GM21619 (cell line): ENCODE data around the gene PRR30.
"Not testable (repeated sequence)": the region's sequence is repeated elsewhere in the genome, so short reads cannot be mapped to it uniquely, and the experiment has no call there.

Experiments used
- ATAC-seq: cut with Tn5 transposase; IDR thresholded peaks from one replicate; pipeline ENCODE4 v1.9.1; 2021; ENCODE audit not compliant: unreplicated experiment

Gene PRR30

GRCh38 chr2:27139310-27139709, at the start of gene PRR30:
Gene PRR30 (minus strand): TSS chr2:27139410. CDS start chr2:27138329, 1,081 bp downstream.
- no peak for ATAC-seq

DNA sequence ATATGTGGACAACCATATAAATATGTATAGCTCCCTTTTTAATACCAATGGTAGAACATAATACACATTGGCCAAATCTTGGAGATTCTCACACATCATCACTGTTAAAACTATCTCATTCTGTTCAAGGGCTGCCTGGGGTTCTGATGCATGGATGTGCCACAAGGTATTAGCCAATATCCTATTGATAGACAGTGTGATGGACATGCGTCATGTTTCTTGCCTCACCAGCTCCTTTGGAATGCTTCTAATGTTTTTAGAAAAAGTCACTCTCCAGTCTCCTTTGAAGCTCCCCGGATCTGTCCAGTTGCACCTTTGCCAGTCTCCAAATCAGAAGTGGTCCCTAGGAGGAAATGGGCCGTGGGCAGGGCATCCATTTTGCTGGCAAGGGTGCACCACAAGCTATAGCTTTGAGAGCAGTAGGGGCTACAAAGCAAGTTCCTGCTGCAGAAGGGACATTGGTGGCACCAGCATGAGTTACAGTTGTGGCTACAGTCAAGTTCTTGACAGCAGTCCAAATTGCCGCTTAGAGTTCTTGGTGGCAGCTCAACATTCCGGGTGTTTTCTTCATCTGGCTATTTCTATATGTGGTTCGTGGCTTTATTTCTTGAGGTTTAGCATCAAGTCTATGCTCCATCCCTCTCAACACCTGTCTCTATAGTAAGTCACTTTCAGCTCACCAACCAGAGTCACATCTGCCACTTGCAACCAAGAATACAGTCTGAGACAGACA, 47.6 kb upstream of the PRR30 start:
- ATAC-seq: no peak

GRCh38 chr2:27185331-27186026, 46.3 kb upstream of the PRR30 start:
- ATAC-seq: no peak

DNA sequence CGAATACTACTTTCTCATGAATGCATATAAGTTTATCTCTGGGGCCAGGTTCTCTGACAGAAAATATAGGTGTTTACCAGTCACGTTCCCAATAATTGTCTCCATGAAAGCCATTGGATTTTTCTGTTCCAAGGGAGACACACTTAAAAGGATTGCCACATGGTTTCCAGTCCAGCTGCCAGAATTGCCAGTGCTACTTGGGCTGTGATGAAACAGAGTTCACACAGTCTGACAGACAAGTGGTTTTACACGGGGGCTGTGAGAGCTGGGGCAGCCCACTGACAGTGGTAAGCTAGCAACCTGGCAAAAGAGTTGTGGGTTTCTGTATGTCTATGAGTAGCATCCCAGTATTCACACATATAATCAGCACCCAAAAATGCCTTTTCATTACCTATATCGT, 44.9 kb upstream of the PRR30 start:
- ATAC-seq: no peak

GRCh38 chr2:27182346-27182745, 43.1 kb upstream of the PRR30 start:
- no peak for ATAC-seq

DNA sequence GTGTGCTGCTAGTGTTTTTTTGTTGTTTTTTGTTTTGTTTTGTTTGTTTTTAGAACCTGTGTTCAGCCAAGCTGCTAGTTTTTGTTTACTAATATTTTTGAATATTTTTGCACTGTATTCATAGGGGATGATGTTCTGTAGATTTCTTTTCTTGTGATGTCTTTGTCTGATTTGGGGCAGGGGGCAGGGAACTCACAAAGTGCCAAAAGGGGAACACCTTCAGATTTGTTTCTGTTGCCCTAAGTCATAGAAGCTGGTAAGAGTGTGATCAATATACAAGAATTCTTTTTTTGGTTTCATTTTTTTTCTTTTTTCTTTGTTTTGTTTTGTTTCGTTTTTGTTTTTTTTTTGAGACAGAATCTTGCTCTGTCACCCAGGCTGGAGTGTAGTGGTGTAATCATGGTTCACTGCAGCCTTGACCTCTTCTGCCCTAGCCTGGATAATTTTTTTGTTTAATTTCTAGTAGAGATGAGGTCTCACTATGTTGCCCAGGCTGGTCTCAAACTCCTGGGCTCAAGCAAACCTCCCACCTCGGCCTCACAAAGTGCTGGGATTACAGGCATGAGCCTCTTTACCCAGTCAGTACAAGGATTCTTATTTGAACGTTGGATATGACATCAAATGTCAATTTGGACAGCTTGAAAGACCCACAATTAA, 40.3 kb upstream of the PRR30 start:
- ATAC-seq: no peak

DNA sequence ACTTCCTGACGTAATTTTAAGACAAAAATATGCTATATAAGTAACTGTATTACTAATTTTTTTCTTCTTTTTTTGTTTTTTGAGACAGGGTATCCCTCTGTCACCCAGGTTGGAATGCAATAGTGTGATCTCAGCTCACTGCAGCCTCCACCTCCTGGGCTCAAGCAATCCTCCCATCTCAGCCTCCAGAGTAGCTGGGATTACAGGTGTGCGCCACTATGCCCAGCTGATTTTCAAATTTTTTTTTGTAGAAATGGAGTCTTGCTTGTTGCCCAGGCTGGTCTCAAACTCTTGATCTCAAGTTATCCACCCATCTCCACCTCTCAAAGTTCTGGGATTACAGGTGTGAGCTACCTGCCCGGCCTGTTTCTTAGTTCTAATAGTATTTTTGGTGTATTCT, 39.3 kb upstream of the PRR30 start:
- ATAC-seq: no peak

GRCh38 chr2:27177441-27178351, 38.5 kb upstream of the PRR30 start:
- ATAC-seq: no peak

- ATAC-seq: not testable (repeated sequence)
These were observed 36.6 kb upstream of the PRR30 start for GRCh38 chr2:27175781-27176180.

- ATAC-seq: no peak
These were observed 36.1 kb upstream of the PRR30 start for GRCh38 chr2:27175330-27175729.

GRCh38 chr2:27174638-27175037, 35.4 kb upstream of the PRR30 start:
- ATAC-seq: no peak

DNA sequence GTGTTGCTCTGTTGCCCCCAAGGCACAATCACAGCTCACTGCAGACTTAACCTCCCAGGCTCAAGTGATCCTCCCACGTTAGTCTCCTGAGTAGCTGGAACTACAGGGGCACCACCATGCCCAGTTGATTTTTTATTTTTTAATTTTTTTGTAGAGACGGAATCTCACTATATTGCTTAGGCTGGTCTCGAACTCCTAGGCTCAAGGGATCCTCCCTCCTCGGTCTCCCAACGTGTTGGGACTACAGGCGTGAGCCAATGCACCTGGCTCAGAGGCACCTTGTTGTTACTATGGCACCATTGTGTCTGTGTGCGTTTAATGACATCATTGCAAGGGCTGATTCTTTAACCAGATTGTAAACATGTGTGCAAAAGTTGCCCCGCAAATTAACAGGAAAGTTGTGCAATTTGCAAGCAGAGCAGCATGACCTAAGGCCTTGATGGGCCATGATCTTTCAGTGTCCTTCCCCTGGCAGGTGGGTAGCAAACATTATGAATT, 32.2 kb upstream of the PRR30 start:
- no peak for ATAC-seq

DNA sequence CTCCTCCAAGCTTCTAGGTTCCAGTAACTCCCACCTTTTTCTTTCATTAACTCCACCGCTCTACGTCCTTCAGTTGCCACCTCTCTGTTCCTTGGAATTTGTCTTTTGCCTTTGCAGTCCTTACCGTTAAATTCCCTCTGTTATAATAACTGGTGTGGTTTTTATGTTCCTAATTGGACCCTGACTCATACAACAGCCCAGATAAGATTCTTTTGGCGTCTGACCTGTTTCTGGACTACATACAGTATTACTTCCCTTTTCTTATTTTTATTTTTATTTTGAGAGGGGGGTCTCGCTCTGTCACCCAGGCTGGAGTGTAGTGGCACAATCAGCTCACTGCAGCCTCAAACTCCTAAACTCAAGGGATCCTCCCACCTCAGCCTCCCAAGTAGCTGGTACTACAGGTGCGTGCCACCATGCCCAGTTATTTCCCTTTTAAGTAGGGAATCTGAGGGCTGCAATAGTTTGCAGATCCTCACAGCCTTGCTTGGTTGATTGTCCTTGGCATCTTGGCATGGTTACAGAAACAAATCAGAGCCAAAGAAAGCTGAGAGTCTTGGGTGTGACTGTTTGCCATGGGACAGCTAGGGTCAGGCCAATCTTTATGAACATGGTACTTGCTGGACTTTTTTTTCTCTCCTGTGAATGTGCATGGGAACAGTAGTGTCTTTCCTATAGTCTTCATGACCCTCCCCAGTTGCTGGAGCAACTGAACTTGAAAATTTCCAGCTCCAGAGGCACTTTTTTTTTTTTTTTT, 31.5 kb upstream of the PRR30 start:
- ATAC-seq: no peak

DNA sequence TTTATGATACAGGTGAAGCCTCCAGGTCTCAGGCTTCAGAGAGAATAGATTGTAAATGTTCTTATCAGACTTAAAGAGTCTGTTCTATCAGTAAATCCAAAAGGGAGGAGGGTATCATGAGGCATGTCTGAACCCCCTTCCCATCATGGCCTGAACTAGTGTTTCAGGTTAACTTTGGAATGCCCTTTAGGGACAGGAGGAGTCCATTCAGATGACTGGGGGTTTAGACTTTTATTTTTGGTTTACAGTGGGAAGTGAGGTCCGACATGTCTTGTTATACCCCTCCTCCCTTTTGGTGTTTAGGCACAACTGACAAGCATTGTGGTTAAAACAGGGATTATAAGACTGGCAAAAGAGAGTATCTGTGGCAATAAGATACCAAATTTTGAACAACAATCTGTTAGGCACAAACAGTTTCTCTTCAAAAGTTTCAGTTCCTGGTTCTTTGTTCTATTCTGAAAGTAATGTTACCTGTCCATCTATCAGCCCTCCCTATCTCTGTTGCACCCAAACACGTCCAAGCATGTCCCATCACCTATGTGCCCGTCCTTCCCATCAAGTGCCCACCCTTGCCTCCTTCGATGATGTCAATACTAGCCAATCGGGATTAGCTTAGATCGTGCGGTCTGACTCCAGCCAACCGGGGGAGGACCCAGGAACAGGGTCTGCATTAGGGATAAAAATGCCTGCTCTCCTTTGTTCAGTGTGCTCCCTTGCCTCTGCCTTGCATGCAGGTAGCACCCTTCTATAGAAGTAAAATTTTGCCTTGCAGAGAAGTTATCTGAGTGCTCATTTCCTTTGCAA, 26.0 kb upstream of the PRR30 start:
- ATAC-seq: no peak

GRCh38 chr2:27162151-27163121, 23.2 kb upstream of the PRR30 start:
- no peak for ATAC-seq

GRCh38 chr2:27160191-27160590, 21.0 kb upstream of the PRR30 start:
- ATAC-seq: no peak

GRCh38 chr2:27159271-27159670, 20.1 kb upstream of the PRR30 start:
- no peak for ATAC-seq

GRCh38 chr2:27158468-27158867, 19.3 kb upstream of the PRR30 start:
- ATAC-seq: no peak
